Renal cortical epithelial cell (primary cell): Measurements from ENCODE around the gene APBB2. TPM values are rescaled to one million over a fixed set of nuclear protein-coding genes. Genes with fewer than 3 reads are reported as not detected.
A peak's percentile ranks its signal among the peaks of the same experiment; 100 is the strongest.

ENCODE experiments used
- DNase-seq: peaks from one replicate; pipeline ENCODE4 v3.0.0-alpha.2; 2011; ENCODE audit warnings: low read depth
- total RNA-seq: library from RNA; depleted of rRNA; stranded (reverse); fragments of >200 nt; gene quantifications from 2 replicates; pipeline ENCODE4 v1.2.3, GENCODE V29; 2014

The APBB2 gene
- total RNA-seq, 1 donor from 2014 or later = 144 TPM

- DNase-seq = no peak
These were observed 235.8 kb downstream of the APBB2 start for GRCh38 chr4:40978548-40978947.

GRCh38 chr4:40976343-40976742 is 238.0 kb downstream of the APBB2 start:
- peak; percentile 75 for DNase-seq

- DNase-seq = no peak
These were observed 241.6 kb downstream of the APBB2 start for GRCh38 chr4:40972722-40973121.

- DNase-seq = no peak
These were observed 243.0 kb downstream of the APBB2 start for GRCh38 chr4:40971338-40971737.

GRCh38 chr4:40969501-40969900 is 244.8 kb downstream of the APBB2 start:
- no peak for DNase-seq

- no peak for DNase-seq
These were observed 246.8 kb downstream of the APBB2 start for GRCh38 chr4:40967550-40967949.

GRCh38 chr4:40966091-40966490 is 248.3 kb downstream of the APBB2 start:
- no peak for DNase-seq

GRCh38 chr4:40963897-40964478 is 250.4 kb downstream of the APBB2 start:
- DNase-seq = peak; percentile 45

- no peak for DNase-seq
These were observed 251.7 kb downstream of the APBB2 start for GRCh38 chr4:40962551-40963180.

- no peak for DNase-seq
These were observed 253.4 kb downstream of the APBB2 start for GRCh38 chr4:40960941-40961340.

GRCh38 chr4:40957281-40957680 is 257.1 kb downstream of the APBB2 start:
- DNase-seq = no peak

- DNase-seq = no peak
These were observed 257.6 kb downstream of the APBB2 start for GRCh38 chr4:40956721-40957255.

GRCh38 chr4:40954088-40954668 is 260.2 kb downstream of the APBB2 start:
- no peak for DNase-seq

GRCh38 chr4:40953283-40954087 is 260.9 kb downstream of the APBB2 start:
- DNase-seq = no peak

GRCh38 chr4:40952672-40953071 is 261.7 kb downstream of the APBB2 start:
- DNase-seq = no peak

GRCh38 chr4:40952217-40952616 is 262.1 kb downstream of the APBB2 start:
- no peak for DNase-seq

GRCh38 chr4:40951026-40951425 is 263.3 kb downstream of the APBB2 start:
- DNase-seq = no peak

- DNase-seq = no peak
These were observed 264.8 kb downstream of the APBB2 start for GRCh38 chr4:40949358-40950100.

GRCh38 chr4:40948014-40948413 is 266.3 kb downstream of the APBB2 start:
- no peak for DNase-seq

GRCh38 chr4:40946652-40947051 is 267.7 kb downstream of the APBB2 start:
- DNase-seq = no peak

- DNase-seq = no peak
These were observed 273.6 kb downstream of the APBB2 start for GRCh38 chr4:40940756-40941155.

GRCh38 chr4:40940317-40940741 is 274.0 kb downstream of the APBB2 start:
- no peak for DNase-seq
